ENCODE measurements around the gene ERLEC1.

GRCh38 chr2:53829273-53829979 lies 42.6 kb downstream of the ERLEC1 start:
- TF ChIP-seq CTCF (IDR thresholded peaks at IDR 0.05) (no peak), EP300 (IDR thresholded peaks at IDR 0.05) (no peak), ESRRA (IDR thresholded peaks at IDR 0.05; ENCODE audit: borderline replicate concordance, low read length) (no peak), CBX2 (IDR thresholded peaks at IDR 0.05; ENCODE audit: borderline replicate concordance, low read depth) (no peak), SMC3 (IDR thresholded peaks at IDR 0.05) (no peak), PBX3 (IDR thresholded peaks at IDR 0.05) (no peak)
- TF ChIP-seq, protein P1, sequence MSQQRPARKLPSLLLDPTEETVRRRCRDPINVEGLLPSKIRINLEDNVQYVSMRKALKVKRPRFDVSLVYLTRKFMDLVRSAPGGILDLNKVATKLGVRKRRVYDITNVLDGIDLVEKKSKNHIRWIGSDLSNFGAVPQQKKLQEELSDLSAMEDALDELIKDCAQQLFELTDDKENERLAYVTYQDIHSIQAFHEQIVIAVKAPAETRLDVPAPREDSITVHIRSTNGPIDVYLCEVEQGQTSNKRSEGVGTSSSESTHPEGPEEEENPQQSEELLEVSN (IDR thresholded peaks at IDR 0.05; ENCODE audit: borderline replicate concordance, low read depth), result no peak
